ENCODE data around the gene EEPD1.

DNA sequence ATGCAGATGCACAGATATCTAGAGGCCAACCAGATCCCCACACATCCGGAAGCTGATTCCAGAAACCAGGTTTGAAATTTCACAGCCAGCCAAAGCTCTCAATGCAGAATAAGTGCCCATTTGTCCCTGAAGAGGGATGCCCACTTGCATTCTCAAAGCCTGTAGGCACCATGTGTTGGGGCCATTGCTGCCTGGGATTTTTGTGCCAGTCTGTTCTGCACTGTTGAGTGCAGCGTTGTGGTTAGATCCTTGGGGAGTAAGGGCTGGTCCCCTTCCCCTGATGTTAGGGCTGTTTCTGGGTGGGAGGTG is 62.4 kb downstream of the EEPD1 start:
- TF ChIP-seq, protein P1, sequence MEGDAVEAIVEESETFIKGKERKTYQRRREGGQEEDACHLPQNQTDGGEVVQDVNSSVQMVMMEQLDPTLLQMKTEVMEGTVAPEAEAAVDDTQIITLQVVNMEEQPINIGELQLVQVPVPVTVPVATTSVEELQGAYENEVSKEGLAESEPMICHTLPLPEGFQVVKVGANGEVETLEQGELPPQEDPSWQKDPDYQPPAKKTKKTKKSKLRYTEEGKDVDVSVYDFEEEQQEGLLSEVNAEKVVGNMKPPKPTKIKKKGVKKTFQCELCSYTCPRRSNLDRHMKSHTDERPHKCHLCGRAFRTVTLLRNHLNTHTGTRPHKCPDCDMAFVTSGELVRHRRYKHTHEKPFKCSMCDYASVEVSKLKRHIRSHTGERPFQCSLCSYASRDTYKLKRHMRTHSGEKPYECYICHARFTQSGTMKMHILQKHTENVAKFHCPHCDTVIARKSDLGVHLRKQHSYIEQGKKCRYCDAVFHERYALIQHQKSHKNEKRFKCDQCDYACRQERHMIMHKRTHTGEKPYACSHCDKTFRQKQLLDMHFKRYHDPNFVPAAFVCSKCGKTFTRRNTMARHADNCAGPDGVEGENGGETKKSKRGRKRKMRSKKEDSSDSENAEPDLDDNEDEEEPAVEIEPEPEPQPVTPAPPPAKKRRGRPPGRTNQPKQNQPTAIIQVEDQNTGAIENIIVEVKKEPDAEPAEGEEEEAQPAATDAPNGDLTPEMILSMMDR (IDR thresholded peaks at IDR 0.05) = no peak
- TF ChIP-seq POLR2A (IDR thresholded peaks at IDR 0.05) = no peak
